GM18870 (cell line): ENCODE data around the gene ANKRD31.

ENCODE experiments used
- ATAC-seq: cut with Tn5 transposase; IDR thresholded peaks from one replicate; pipeline ENCODE4 v1.9.1; 2021; ENCODE audit warnings: moderate library complexity; ENCODE audit not compliant: unreplicated experiment

ANKRD31 gene

DNA sequence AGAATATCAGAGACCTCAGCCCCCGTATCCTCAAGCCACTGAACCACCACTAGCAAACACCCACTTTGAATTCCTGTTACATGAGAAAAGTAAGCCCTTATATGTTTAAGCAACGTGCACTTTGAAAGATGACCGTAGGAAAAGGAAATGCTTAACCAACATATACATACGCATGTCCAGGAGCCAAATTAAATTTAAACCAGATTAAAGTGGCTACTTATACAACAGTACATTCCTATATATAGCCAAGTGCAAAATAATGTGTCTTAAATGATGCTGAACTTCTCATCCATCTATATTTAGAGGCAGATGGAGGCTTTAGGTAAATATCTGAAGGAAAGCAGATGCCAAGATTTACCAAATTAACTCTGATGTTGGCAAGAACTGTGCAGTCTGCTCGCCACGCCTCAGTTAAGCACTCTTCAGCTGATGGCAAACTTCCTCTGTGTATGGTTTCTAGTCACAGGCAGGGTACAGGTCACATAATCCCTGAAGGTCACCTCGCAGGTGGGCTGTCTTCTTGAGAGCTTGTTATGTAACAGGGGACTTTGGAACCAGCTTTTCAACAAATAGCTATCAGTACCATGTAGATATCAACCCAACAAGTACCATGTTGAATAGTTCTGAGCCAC is 192.9 kb downstream of the ANKRD31 start:
- ATAC-seq, result no peak

DNA sequence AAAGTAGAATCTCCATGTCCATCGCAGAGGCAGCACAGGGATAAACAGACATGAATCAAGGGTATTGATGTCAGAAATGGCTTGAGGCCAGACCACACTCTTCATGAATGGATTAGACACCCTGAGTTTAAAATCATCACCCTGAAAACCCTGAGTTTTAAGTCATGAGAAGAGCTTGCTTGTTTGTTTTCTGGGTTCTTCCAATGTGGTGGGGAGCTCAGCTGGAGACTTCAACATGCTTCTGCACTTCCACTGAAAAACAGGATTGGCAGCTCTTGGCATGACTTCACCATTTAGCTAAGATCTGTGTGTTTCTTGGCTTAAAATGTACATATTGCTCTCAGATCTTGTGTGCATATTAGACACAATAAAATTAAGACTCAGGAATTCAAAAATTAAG is 194.2 kb downstream of the ANKRD31 start:
- ATAC-seq, result no peak

DNA sequence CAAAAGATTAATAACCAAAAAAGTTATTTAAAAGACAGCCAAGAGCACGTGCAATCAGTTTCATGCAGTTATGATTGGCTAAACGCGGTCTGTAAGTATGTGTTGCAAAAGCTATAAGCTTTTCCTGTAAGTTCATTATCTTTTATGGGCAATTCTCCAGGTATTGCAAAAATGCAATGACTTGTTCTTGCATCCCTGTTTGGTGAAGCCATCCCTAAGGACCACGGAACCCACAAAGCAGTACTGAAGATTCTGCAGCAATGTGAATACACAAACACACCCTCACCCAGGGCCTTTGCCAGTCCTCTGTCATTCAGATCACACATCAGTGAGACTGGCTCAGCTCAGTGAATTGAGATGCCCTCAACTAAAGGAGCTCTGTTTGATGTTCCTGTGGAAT is 195.7 kb downstream of the ANKRD31 start:
- ATAC-seq, result no peak

DNA sequence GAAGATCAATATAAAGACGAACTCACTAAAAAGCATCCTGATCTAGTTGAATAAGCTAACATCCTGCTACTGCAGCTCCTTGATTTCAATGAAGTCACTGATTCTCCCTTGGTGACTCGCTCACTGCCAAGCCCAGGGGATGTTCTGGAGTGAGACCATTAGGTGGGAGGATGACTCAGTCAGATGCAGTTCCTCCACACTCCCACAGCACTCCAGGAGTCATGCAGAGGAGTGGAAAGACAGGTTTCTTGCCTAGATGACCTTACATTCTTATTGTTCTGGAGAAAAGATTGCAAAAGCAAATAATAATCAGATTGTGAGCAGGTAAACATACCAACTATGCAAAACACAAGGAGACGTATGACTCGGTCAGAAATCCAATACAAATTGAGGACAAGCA is 199.6 kb downstream of the ANKRD31 start:
- no peak for ATAC-seq

DNA sequence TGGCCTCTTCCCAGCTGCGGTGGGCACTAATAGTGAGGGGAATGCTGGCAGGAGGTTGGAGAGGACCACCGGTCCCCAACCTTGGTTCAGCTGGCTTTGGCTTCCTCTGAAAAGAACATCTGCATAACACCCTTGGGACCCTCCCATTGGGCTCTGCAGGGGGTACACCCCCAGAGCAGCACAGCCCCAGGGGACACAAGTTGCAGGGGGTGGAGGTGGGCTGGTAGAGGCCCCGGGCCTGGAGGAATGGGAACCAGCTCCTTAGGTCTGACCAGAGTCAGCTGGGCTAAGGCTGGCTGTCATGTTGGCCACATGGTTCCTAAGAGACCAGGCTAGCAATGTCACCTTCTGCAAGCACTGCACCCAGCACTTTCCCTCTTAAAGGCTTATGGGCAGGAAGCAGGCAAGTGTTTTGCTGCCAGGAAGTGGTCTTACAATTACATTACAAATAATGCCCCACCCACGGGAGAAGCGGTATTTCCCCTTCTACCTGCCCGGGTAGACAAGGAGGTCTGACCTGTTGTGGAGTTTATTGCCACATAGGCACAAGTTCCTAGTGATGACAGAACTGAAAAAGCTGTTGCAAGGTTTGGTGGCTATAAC is 202.4 kb downstream of the ANKRD31 start:
- ATAC-seq, result no peak

DNA sequence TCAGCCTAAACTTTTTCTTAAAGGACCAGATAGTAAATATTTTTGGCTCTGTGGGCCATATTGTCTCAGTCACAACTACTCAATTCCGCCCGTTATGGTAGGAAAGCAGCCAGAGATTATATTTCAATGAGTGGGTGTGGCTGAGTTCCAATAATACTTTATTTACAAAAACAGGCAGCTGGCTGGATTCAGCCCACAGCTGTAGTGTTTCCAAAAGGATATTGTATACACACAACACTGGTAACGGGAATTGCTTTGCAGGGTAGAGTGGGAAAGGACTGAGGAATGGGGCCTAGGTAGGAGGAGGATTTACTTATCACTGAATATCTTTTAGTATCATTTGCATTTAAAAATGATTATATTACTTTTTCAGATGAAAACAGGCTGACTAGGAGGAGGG is 205.3 kb downstream of the ANKRD31 start:
- ATAC-seq, result no peak

DNA sequence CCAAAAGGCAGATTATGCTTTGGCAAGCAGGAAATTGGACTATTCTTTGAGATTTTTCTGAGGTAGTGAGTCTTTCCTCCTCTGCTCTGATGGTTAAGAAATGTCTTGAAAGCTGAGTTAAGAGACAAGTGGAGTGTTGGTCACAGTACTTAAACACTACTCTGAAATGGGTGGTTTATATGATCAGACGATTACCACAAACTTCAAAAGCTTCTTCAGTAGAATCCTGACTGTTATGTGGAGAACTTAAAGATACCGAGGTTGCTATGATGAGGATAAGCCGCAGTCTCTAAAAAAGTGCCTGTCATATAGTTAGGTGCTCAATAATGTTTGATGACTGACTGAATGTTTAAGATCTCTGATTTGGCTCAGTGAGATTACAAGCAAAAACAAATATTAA is 208.6 kb downstream of the ANKRD31 start:
- no peak for ATAC-seq

DNA sequence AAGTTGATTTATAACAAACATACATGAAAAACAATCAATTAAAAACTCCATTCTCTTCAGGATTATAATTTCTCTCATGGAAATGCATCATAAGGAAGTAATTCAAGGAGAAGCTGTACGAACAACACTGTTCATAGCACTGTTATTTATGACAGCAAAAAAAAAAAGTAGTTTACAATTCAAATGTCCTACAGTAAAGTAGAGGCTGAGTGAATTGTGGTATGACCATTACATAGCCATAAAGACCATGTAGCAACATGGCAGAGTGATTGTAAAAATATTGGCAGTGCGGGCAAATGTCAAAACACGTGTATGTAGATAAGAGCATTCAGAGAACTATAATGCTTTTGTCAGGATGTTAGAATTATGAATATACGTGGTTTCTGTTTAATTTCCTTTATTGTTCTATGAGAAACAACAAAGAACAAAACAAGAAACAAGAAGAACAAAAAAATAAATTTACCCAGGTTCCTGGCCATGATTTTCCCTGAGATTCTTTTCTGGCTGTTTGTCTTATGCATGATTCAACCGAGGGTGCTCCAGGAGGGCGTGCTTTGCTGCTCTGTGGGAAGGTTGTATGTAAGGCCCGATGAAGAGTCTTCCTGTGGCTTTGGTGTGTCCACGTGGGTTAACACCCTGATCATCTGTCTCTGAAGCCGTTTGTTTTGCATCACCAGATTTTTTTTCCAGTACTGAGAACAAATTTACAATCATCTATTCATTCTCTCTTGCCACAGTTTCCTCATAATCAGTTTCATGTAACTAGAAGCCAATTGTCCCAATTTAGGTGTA is 213.1 kb downstream of the ANKRD31 start:
- ATAC-seq, result no peak

DNA sequence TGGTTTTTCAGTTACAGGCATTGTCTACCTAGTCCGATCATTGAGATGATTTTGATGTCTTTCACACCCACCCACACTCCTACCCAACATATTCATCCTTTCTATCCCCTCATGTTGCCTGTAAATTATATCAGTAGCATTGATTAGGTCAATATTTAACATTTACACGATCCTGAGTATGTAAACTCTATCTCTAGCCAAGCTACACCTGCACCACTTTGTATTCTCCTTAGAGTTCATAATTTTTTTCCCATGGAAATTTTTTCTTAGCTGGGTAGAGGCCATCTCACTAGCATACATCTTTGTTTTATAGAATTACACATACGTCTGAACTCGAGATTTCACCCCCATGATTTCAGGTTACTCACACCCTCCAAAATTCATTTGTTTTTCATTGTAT is 214.9 kb downstream of the ANKRD31 start:
- no peak for ATAC-seq

DNA sequence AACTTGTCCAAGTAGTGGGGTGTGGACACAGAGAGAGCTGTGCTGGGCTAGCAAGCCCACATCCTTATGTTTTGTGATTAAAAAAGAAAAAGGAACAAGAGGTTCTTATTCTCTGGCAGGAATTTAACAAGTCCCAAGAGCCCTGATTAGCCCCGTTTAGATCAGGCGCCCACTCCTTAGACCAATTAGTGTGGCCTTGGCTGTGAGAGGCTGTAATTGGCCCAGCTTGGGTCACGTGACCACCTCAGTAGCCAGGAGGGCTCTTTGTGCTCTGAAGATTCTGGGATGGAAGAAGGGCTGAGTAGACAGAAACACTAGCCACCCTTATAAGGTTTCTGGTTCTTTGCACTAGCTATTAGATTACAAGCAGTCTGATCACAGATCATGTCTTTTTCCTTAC is 215.5 kb downstream of the ANKRD31 start:
- no peak for ATAC-seq

DNA sequence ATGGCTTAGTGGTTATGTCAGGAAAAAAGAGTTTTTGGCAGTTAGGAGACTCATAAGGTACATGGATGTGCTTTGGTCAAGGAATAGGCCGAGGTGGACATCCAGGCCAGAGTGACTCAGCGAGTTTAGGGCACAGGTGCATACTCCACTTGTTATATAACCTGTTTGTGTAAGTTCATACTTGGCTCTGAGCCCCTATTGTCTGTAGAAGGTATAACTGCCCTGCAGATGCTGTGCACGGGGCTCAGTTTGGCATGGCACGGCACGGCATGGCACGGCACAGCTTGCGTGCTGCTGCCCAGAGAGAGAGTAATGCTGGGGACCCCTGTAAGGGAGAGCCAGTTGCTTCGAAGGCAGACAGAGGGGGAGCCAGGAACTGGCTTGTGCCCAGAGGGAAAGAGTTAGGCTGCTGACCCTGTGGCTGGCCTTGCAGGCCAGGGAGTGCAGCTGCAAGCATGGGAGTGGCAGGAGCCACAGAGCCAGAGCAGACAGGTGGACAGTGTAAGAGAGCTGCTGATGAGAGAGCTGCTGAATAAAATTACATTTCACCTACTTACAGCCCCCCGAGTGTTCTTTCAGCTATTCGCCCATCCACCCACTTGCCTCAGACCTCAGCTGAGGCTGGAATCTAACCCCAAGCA is 216.5 kb downstream of the ANKRD31 start:
- no peak for ATAC-seq

DNA sequence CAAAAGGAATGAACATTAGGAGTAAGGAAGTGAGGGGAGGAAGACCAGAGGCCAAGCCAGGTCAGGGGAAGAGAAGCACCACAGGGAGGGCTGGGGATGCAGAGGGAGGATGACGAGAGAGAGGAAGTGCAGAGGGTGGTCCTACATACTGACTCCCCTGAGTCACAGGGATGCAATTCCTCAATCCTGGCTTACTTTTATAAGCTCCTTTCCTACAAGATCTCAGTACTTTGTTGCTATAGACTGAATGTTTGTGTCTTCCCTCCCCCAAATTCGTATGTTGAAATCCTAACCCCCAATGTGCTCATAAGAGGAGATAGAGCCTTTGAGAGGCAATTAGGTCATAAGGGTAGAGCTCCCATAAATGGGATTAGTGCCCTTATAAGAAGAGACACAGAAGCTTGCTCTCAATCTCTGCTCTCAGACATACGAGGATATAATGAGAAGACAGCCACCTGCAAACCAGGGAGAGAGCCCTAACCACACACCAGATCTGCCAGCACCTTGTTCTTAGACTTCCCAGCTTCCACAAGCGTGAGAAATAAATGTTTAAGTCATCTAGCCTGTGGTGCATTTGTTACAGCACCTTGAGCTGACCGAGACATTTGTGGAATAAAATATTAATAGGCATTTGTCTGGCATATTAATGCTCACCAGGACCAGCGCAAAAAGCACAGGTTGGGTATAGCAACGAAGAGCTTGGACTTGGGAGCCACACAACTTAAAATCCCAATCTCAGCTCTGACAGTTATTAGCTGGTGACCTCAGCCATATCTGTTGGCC is 217.7 kb downstream of the ANKRD31 start:
- ATAC-seq, result no peak
